HEK293T (cell line): Measurements from ENCODE around the gene LCOR.

Experiments
- CTCF ChIA-PET: fragments of 350-600 bp; formaldehyde crosslinking; extraction: SDS; loops from one replicate; lab custom pipeline; 2021; ENCODE audit warnings: antibody characterized with exemption, inconsistent platforms; lab: Yijun Ruan, JAX
- POLR2A ChIA-PET: fragments of 350-600 bp; formaldehyde crosslinking; extraction: SDS; loops from one replicate; lab custom pipeline; 2020; ENCODE audit warnings: antibody characterized with exemption, inconsistent platforms; lab: Yijun Ruan, JAX
- DNase-seq: peaks from one replicate; pipeline ENCODE4 v3.0.0; 2012; ENCODE audit warnings: mixed read lengths; ENCODE audit errors: extremely low spot score
- ARNT ChIP-seq: fragments of 450-650 bp; IDR thresholded peaks from 2 replicates; pipeline ENCODE4 v1.6.1; 2017; ENCODE audit warnings: mild to moderate bottlenecking
- BHLHE40 ChIP-seq: fragments of 450-650 bp; IDR thresholded peaks from 2 replicates; pipeline ENCODE4 v1.6.1; 2016; ENCODE audit warnings: mild to moderate bottlenecking, moderate library complexity, borderline replicate concordance
- CTBP1 ChIP-seq: fragments of 450-650 bp; IDR thresholded peaks from 2 replicates; pipeline ENCODE4 v1.6.1; 2016; ENCODE audit warnings: borderline replicate concordance
- ELF4 ChIP-seq: fragments of 450-650 bp; IDR thresholded peaks from 2 replicates; pipeline ENCODE4 v1.6.1; 2017; ENCODE audit warnings: antibody characterized with exemption
- FOXA1 ChIP-seq: fragments of 450-650 bp; IDR thresholded peaks from 2 replicates; pipeline ENCODE4 v1.6.1; 2016; ENCODE audit warnings: mild to moderate bottlenecking
- FOXK2 ChIP-seq: fragments of 450-650 bp; IDR thresholded peaks from 2 replicates; pipeline ENCODE4 v1.6.1; 2016; ENCODE audit warnings: mild to moderate bottlenecking
- FOXM1 ChIP-seq: fragments of 450-650 bp; IDR thresholded peaks from 2 replicates; pipeline ENCODE4 v1.6.1; 2017; ENCODE audit warnings: mild to moderate bottlenecking, borderline replicate concordance
- HDGF ChIP-seq: fragments of 450-650 bp; IDR thresholded peaks from 2 replicates; pipeline ENCODE4 v1.6.1; 2017; ENCODE audit warnings: antibody characterized with exemption, borderline replicate concordance
- L3MBTL2 ChIP-seq: fragments of 450-650 bp; conservative IDR thresholded peaks from 2 replicates; pipeline ENCODE4 v1.6.1; 2016; ENCODE audit warnings: mild to moderate bottlenecking
- LEF1 ChIP-seq: fragments of 450-650 bp; IDR thresholded peaks from 2 replicates; pipeline ENCODE4 v1.6.1; 2017; ENCODE audit warnings: mild to moderate bottlenecking, borderline replicate concordance
- NFRKB ChIP-seq: fragments of 450-650 bp; IDR thresholded peaks from 2 replicates; pipeline ENCODE4 v1.6.1; 2016; ENCODE audit warnings: mild to moderate bottlenecking, moderate library complexity
- SP1 ChIP-seq: fragments of 450-650 bp; IDR thresholded peaks from 2 replicates; pipeline ENCODE4 v1.6.1; 2017
- SUZ12 ChIP-seq: fragments of 450-650 bp; IDR thresholded peaks from 2 replicates; pipeline ENCODE4 v1.6.1; 2016; ENCODE audit warnings: mild to moderate bottlenecking
- TARDBP ChIP-seq: fragments of 450-650 bp; IDR thresholded peaks from 2 replicates; pipeline ENCODE4 v1.6.1; 2016
- ZNF384 ChIP-seq: fragments of 450-650 bp; IDR thresholded peaks from 2 replicates; pipeline ENCODE4 v1.6.1; 2016
- TF ChIP-seq, protein P1 (sequence below): fragments of 450-650 bp; IDR thresholded peaks from 2 replicates; pipeline ENCODE4 v1.6.1; 2016

The LCOR gene

DNA sequence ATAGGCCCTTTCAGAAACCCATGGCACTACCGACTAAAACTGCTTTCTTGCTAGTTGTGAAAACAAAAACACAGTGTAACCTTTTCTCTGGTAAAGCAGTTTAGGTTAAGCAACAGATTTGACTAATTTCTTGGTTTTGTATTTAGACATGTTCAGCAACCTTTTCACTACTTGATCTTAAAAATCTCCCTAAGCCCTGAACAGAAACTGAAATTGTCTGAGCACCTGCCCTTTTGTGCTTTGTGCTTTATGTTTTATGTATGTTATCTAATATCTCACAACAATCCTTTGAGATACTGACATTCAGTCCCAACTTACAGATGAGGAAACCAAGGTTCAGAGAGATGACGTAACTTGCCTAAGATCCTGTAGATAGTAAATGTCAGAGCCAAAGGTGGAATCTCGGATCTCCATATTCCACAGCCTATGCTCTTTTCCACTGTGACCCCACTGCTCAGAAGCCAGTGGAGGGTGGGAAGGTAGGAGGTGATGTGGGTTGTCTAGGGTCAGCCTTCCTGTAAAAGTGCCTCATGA lies 146.6 kb downstream of the LCOR start:
- TF ChIP-seq FOXM1 (no peak), FOXK2 (no peak)
- ChIA-PET POLR2A (interaction anchor here (1.2 kb wide), 1 partner anchor 9 kb away, joined by 5 read pairs; no protein-coding TSS in a partner anchor), CTCF (interaction anchor here (0.6 kb wide), 1 partner anchor 67 kb away, joined by 3 read pairs; no protein-coding TSS in a partner anchor)
- no peak for DNase-seq

DNA sequence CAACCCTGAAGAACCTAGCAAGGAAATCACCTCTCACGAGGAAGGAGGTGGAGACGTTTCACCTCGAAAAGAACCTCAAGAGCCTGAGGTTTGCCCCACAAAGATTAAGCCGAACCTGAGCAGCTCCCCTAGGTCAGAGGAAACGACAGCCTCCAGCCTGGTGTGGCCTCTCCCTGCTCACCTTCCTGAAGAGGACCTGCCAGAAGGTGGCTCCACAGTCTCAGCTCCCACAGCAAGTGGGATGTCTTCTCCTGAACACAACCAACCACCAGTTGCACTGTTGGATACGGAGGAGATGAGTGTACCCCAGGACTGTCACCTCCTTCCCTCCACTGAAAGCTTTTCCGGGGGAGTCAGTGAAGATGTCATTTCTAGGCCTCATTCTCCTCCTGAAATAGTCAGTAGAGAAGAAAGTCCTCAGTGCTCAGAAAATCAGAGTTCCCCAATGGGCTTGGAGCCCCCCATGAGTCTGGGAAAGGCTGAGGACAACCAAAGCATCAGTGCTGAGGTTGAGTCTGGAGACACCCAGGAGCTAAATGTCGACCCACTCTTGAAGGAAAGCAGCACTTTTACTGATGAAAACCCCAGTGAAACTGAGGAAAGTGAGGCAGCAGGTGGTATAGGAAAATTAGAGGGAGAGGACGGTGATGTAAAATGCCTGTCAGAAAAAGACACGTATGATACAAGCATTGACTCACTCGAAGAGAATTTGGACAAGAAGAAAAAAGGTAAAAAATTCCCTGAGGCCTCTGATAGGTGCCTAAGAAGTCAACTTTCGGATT lies 150.2 kb downstream of the LCOR start:
- ChIA-PET CTCF (no interaction called here), POLR2A (no interaction called here)
- TF ChIP-seq FOXM1: no peak
- TF ChIP-seq, protein P1, sequence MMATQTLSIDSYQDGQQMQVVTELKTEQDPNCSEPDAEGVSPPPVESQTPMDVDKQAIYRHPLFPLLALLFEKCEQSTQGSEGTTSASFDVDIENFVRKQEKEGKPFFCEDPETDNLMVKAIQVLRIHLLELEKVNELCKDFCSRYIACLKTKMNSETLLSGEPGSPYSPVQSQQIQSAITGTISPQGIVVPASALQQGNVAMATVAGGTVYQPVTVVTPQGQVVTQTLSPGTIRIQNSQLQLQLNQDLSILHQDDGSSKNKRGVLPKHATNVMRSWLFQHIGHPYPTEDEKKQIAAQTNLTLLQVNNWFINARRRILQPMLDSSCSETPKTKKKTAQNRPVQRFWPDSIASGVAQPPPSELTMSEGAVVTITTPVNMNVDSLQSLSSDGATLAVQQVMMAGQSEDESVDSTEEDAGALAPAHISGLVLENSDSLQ: no peak
- TF ChIP-seq SP1: no peak
- TF ChIP-seq TARDBP: no peak
- TF ChIP-seq ZNF384: no peak
- no peak for TF ChIP-seq FOXA1
- no peak for TF ChIP-seq LEF1
- TF ChIP-seq L3MBTL2: no peak
- TF ChIP-seq BHLHE40: no peak
- TF ChIP-seq HDGF: no peak
- no peak for TF ChIP-seq ARNT
- no peak for TF ChIP-seq NFRKB
- TF ChIP-seq CTBP1: no peak
- no peak for TF ChIP-seq FOXK2
- no peak for TF ChIP-seq SUZ12
- TF ChIP-seq ELF4: no peak
- DNase-seq: no peak

DNA sequence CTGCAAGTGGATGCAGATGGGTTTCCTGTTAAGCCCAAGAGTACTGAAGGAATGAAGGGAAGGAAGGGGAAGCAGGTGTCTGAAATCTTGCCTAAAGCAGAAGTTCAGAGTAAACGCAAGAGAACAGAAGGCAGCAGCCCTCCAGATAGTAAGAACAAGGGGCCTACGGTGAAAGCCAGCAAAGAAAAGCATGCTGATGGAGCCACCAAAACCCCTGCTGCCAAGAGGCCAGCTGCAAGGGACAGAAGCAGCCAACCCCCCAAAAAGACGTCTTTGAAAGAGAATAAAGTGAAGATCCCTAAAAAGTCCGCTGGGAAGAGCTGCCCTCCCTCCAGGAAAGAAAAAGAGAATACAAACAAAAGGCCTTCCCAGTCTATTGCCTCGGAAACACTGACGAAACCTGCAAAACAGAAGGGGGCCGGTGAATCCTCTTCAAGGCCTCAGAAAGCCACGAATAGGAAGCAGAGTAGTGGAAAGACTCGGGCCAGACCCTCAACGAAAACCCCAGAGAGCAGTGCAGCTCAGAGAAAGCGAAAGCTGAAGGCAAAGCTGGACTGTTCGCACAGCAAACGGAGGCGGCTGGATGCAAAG lies 152.5 kb downstream of the LCOR start:
- no peak for DNase-seq
- ChIA-PET POLR2A (no interaction called here), CTCF (no interaction called here)
- TF ChIP-seq CTBP1 (no peak), FOXM1 (no peak), LEF1 (no peak), L3MBTL2 (no peak), BHLHE40 (no peak), FOXA1 (no peak), ELF4 (no peak), SP1 (no peak)
- TF ChIP-seq, protein P1: no peak

DNA sequence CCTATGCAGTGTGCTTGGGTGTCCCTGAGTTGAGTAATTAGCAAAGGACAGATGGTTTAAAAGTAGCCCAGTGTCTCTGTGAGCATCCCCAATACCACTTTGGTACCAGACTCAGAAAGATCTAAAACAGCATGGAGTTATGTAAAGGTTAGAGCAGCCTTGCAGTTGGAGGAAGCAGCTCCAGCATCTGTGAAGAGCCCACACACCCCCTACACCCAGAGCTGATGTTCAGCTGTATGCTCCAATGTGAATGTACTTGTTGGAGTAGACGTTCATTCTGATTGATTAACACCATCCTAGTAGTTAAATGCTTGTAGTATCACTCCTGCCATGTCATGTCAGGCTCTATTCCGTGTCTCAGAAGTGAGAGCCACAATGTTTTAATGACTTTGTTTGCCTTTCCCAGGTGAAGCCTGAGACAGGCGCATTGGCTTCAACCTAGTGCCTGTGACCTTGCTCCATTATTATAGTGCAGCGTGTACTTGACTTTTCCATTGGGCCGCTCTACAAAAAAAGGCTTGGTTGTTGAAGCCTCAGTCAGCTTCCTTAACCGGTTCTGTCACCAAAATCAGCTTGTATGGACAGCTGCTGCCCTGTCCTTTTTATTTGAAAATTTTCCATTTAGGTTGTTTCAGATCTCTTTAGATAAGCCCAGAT lies 154.2 kb downstream of the LCOR start:
- CTCF ChIA-PET: interaction anchor here (1.3 kb wide), 1 partner anchor 39 kb away, joined by 4 read pairs; no protein-coding TSS in a partner anchor
- no peak for DNase-seq
- POLR2A ChIA-PET: no interaction called here
- TF ChIP-seq TARDBP: no peak
- TF ChIP-seq ZNF384: no peak
- no peak for TF ChIP-seq LEF1

DNA sequence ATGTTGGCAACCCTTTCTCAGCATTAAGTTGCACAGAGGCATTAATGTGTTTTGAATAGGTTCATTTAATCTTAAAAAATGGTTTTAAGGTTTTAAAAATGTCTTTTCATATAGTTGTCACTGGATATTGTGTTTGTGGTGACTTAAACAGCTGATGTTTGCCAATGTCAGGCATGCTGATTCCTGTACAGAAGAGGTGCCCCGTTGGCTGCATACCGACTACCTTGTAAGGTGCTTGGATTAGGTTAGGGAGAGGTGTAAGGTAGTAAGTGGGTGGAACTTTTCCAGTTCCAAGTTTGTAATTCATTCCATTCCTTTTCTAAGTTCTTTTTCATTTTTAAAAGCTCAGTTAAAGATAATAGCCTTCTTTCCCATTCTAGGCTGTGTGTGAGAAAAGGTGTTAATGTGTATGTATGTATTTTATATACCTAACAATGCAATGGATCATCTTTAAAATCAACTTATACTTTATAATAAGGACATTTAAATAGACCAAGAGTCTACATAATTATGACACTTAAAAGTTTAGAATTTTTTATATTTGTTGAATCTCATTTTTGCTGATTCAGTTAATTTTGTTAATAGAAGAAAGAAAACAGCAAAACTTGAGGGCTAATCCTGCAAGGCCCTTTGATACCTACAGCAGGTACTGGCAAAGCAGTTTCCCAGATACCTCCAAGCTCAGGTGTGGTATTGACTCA lies 155.2 kb downstream of the LCOR start:
- POLR2A ChIA-PET: no interaction called here
- CTCF ChIA-PET: interaction anchor here (1.3 kb wide), 1 partner anchor 38 kb away, joined by 4 read pairs; no protein-coding TSS in a partner anchor
- TF ChIP-seq BHLHE40 (no peak), CTBP1 (no peak), ARNT (no peak)
- no peak for DNase-seq

DNA sequence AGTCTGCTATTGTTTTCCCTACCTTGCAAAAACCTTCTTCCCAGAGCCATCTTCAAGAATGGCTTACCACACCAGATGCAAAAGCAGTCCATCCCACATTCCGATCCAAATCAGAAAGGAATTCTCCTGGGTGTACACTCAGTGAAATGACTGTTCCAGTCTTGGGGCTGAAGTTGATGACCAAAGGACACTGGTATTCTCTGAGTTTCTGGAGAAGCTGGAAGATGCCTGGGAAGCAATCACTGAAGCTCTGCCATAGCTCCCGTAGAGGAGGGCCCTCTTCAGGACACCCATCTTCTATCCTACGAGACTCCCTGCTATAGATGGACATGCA lies 155.7 kb downstream of the LCOR start:
- ChIA-PET CTCF (interaction anchor here (1.3 kb wide), 1 partner anchor 38 kb away, joined by 4 read pairs; no protein-coding TSS in a partner anchor), POLR2A (no interaction called here)
- TF ChIP-seq BHLHE40 (no peak), ARNT (no peak), HDGF (no peak), SUZ12 (no peak), ZNF384 (no peak), FOXK2 (no peak), L3MBTL2 (no peak), ELF4 (no peak), LEF1 (no peak), TARDBP (no peak), CTBP1 (no peak), NFRKB (no peak), SP1 (no peak)
- TF ChIP-seq, protein P1: no peak
- no peak for DNase-seq
